Common myeloid progenitor, CD34-positive (primary cell): ENCODE measurements around the gene DHCR7.

Source experiments
- CTCF ChIA-PET: fragments of 350-600 bp; sonication (Branson Sonifier 250); formaldehyde crosslinking; loops from one replicate; lab custom pipeline; 2021; ENCODE audit warnings: antibody characterized with exemption; lab: Charles Lee
- POLR2A ChIA-PET: fragments of 350-600 bp; sonication (Branson Sonifier 250); formaldehyde crosslinking; loops from one replicate; lab custom pipeline; 2021; ENCODE audit warnings: antibody characterized with exemption; lab: Charles Lee
- DNase-seq, 3 donors: peaks; one replicate each; pipeline versions ENCODE4 v3.0.0 to v3.0.0-alpha.2; 2013
- H3K27ac ChIP-seq, 2 experiments: 1 replicate in 1 of 2; 2 replicates in 1 of 2; pipeline ENCODE4 v1.7.0; 2013; ENCODE audit warnings: inconsistent platforms in 2 of 2, low read length in 2 of 2, mild to moderate bottlenecking in 2 of 2, low read depth in 1 of 2, moderate library complexity in 1 of 2; ENCODE audit not compliant: severe bottlenecking in 2 of 2, insufficient read depth in 1 of 2, poor library complexity in 1 of 2
- H3K27me3 ChIP-seq, 5 experiments: replicated peaks in 2 of 5; 1 replicate in 3 of 5; 2 replicates in 2 of 5; pipeline versions ENCODE4 v1.6.1 to v1.7.0; 2013; ENCODE audit warnings: low read length in 4 of 5, mild to moderate bottlenecking in 2 of 5, moderate library complexity in 2 of 5, inconsistent platforms in 1 of 5; ENCODE audit not compliant: insufficient read depth in 5 of 5, control insufficient read depth in 4 of 5
- H3K36me3 ChIP-seq, 4 experiments: 1 replicate in 2 of 4; 2 replicates in 2 of 4; pipeline versions ENCODE4 v1.6.1 to v1.7.0; 2013; ENCODE audit warnings: low read length in 3 of 4, control low read depth in 1 of 4, mild to moderate bottlenecking in 1 of 4; ENCODE audit not compliant: control insufficient read depth in 4 of 4, insufficient read depth in 4 of 4
- H3K4me1 ChIP-seq, 4 experiments: 1 replicate in 3 of 4; 2 replicates in 1 of 4; pipeline versions ENCODE4 v1.6.1 to v1.7.1; 2013; ENCODE audit warnings: low read length in 3 of 4, mild to moderate bottlenecking in 3 of 4, control low read depth in 1 of 4, inconsistent platforms in 1 of 4, moderate library complexity in 1 of 4; ENCODE audit not compliant: control insufficient read depth in 4 of 4, insufficient read depth in 4 of 4; ENCODE audit errors: control extremely low read depth in 1 of 4
- H3K4me3 ChIP-seq, 7 experiments: 1 replicate in 4 of 7; 2 replicates in 3 of 7; pipeline versions ENCODE4 v1.5.1 to v1.7.0; 2013; ENCODE audit warnings: mild to moderate bottlenecking in 7 of 7, low read length in 6 of 7, moderate library complexity in 6 of 7, inconsistent platforms in 2 of 7, low read depth in 2 of 7, control low read depth in 1 of 7; ENCODE audit not compliant: insufficient read depth in 4 of 7, control insufficient read depth in 1 of 7; ENCODE audit errors: extremely low read depth in 1 of 7
- H3K9me3 ChIP-seq, 5 experiments: 1 replicate in 4 of 5; 2 replicates in 1 of 5; pipeline versions ENCODE4 v1.6.1 to v1.7.1; 2013; ENCODE audit warnings: low read length in 4 of 5, mild to moderate bottlenecking in 2 of 5, inconsistent platforms in 1 of 5, low read depth in 1 of 5, moderate library complexity in 1 of 5; ENCODE audit not compliant: control insufficient read depth in 4 of 5, insufficient read depth in 2 of 5; ENCODE audit errors: control extremely low read depth in 1 of 5
- WGBS: methylation state at CpG from one replicate; pipeline ENCODE4 v1.1.5; 2013; ENCODE audit not compliant: insufficient coverage; 5-methylcytosine and 5-hydroxymethylcytosine counted together

DHCR7 gene

GRCh38 chr11:71440021-71440755 lies 8.0 kb downstream of the DHCR7 start:
- Histone ChIP-seq H3K4me3 (no peak overlapping the region), H3K4me1 (no peaks in the 10 kb centered on the region), H3K9me3 (no peaks in the 10 kb centered on the region), H3K36me3 (peaks cover 7 to 95% (median 64%) of the 10 kb centered on the region in 4 experiments), H3K27ac (no peak overlapping the region), H3K27me3 (no peaks in the 10 kb centered on the region)
- ChIA-PET CTCF (no interaction called here), POLR2A (no interaction called here)
- 97% methylated on average over 4 of the region's 6 CpGs for WGBS
- DNase-seq = no peak

GRCh38 chr11:71438650-71439049 lies 9.5 kb downstream of the DHCR7 start:
- ChIA-PET CTCF (interaction anchor here (2.7 kb wide), 1 partner anchor 9 kb away, joined by 11 read pairs; the partner anchor contains the start of gene DHCR7), POLR2A (no interaction called here)
- no peak for DNase-seq
- Histone ChIP-seq H3K27ac (no peak overlapping the region), H3K9me3 (no peaks in the 10 kb centered on the region), H3K27me3 (no peaks in the 10 kb centered on the region), H3K36me3 (peaks cover 4 to 95% (median 60%) of the 10 kb centered on the region in 4 experiments), H3K4me3 (no peak overlapping the region), H3K4me1 (no peaks in the 10 kb centered on the region)
- WGBS = 97% methylated on average over 11 of the region's 19 CpGs

- no peak overlapping the region for H3K4me3 ChIP-seq
- no peak for DNase-seq
- no peaks in the 10 kb centered on the region for H3K9me3 ChIP-seq
- no peaks in the 10 kb centered on the region for H3K27me3 ChIP-seq
- POLR2A ChIA-PET = no interaction called here
- peaks cover 2 to 88% (median 53%) of the 10 kb centered on the region in 4 experiments for H3K36me3 ChIP-seq
- H3K4me1 ChIP-seq = no peaks in the 10 kb centered on the region
- CTCF ChIA-PET = interaction anchor here (2.7 kb wide), 1 partner anchor 10 kb away, joined by 11 read pairs; the partner anchor contains the start of gene DHCR7
- 78% methylated on average over 13 of the region's 13 CpGs for WGBS
- H3K27ac ChIP-seq = no peak overlapping the region
These were observed 10.3 kb downstream of the DHCR7 start for GRCh38 chr11:71437879-71438278.

- CTCF ChIA-PET = interaction anchor here (2.7 kb wide), 1 partner anchor 10 kb away, joined by 11 read pairs; the partner anchor contains the start of gene DHCR7
- H3K36me3 ChIP-seq = peaks cover 2 to 84% (median 50%) of the 10 kb centered on the region in 4 experiments
- no peak overlapping the region for H3K27ac ChIP-seq
- H3K9me3 ChIP-seq = no peaks in the 10 kb centered on the region
- POLR2A ChIA-PET = no interaction called here
- H3K27me3 ChIP-seq = no peaks in the 10 kb centered on the region
- no peak for DNase-seq
- 94% methylated on average over 5 of the region's 6 CpGs for WGBS
- H3K4me1 ChIP-seq = no peaks in the 10 kb centered on the region
- H3K4me3 ChIP-seq = no peak overlapping the region
These were observed 10.8 kb downstream of the DHCR7 start for GRCh38 chr11:71437399-71437798.

- no peak for DNase-seq
- Histone ChIP-seq H3K4me3 (no peak overlapping the region), H3K9me3 (no peaks in the 10 kb centered on the region), H3K27me3 (no peaks in the 10 kb centered on the region), H3K27ac (no peak overlapping the region), H3K36me3 (peaks cover 2 to 79% (median 48%) of the 10 kb centered on the region in 4 experiments), H3K4me1 (no peaks in the 10 kb centered on the region)
- POLR2A ChIA-PET = no interaction called here
- 89% methylated on average over 6 of the region's 8 CpGs for WGBS
- CTCF ChIA-PET = interaction anchor here (0.6 to 2.7 kb wide), 2 partner anchors 11 to 105 kb away, joined by 3 to 11 read pairs; partner anchors contain the start of gene DHCR7
These were observed 11.3 kb downstream of the DHCR7 start for GRCh38 chr11:71436861-71437260.

GRCh38 chr11:71435278-71435951 lies 12.8 kb downstream of the DHCR7 start:
- 90% methylated on average over 36 of the region's 39 CpGs for WGBS

More at GRCh38 chr11:71435278-71435951, 12.8 kb downstream of the DHCR7 start:
- no peak for DNase-seq
- H3K27me3 ChIP-seq = no peaks in the 10 kb centered on the region
- ChIA-PET POLR2A (no interaction called here), CTCF (no interaction called here)
- H3K36me3 ChIP-seq = peaks cover 2 to 65% (median 37%) of the 10 kb centered on the region in 4 experiments
- H3K27ac ChIP-seq = no peak overlapping the region
- no peaks in the 10 kb centered on the region for H3K9me3 ChIP-seq
- no peak overlapping the region for H3K4me3 ChIP-seq
- H3K4me1 ChIP-seq = no peaks in the 10 kb centered on the region
